ENCODE measurements around the gene ACOT9.
A peak's percentile ranks its signal among the peaks of the same experiment; 100 is the strongest.

Gene ACOT9

GRCh38 chrX:23765449-23765848 is 22.4 kb upstream of the ACOT9 start:
- H3K4me3 ChIP-seq (replicated peaks in 1 of 2; ENCODE audit: low read depth in 2 of 2, low read length in 2 of 2): no peak overlapping the region
- no peak for TF ChIP-seq CTCF (IDR thresholded peaks at IDR 0.05; ENCODE audit: low read depth, low read length)
- DNase-seq (ENCODE audit: low read depth in 2 of 2): peak in 1 of 2 donors; percentile 15

GRCh38 chrX:23764188-23764984 is 21.3 kb upstream of the ACOT9 start:
- H3K4me3 ChIP-seq (replicated peaks in 1 of 2; ENCODE audit: low read depth in 2 of 2, low read length in 2 of 2): no peak overlapping the region
- no peak for TF ChIP-seq CTCF (IDR thresholded peaks at IDR 0.05; ENCODE audit: low read depth, low read length)
- no peak for DNase-seq (ENCODE audit: low read depth in 2 of 2)

- no peak for TF ChIP-seq CTCF (IDR thresholded peaks at IDR 0.05; ENCODE audit: low read depth, low read length)
- no peak for DNase-seq (ENCODE audit: low read depth in 2 of 2)
- H3K4me3 ChIP-seq (replicated peaks in 1 of 2; ENCODE audit: low read depth in 2 of 2, low read length in 2 of 2): no peak overlapping the region
Observed at GRCh38 chrX:23759821-23760220, 16.7 kb upstream of the ACOT9 start.

GRCh38 chrX:23756165-23756564 is 13.1 kb upstream of the ACOT9 start:
- peak; percentile 36 for TF ChIP-seq CTCF (IDR thresholded peaks at IDR 0.05; ENCODE audit: low read depth, low read length)
- DNase-seq (ENCODE audit: low read depth in 2 of 2): peak; percentile 65 to 70

GRCh38 chrX:23754664-23755063 is 11.6 kb upstream of the ACOT9 start:
- no peak for TF ChIP-seq CTCF (IDR thresholded peaks at IDR 0.05; ENCODE audit: low read depth, low read length)
- no peak overlapping the region for H3K4me3 ChIP-seq (replicated peaks in 1 of 2; ENCODE audit: low read depth in 2 of 2, low read length in 2 of 2)
- no peak for DNase-seq (ENCODE audit: low read depth in 2 of 2)

More at GRCh38 chrX:23756165-23756564, 13.1 kb upstream of the ACOT9 start:
- H3K4me3 ChIP-seq (replicated peaks in 1 of 2; ENCODE audit: low read depth in 2 of 2, low read length in 2 of 2): no peak overlapping the region

GRCh38 chrX:23752740-23753415 is 9.8 kb upstream of the ACOT9 start:
- no peak for TF ChIP-seq CTCF (IDR thresholded peaks at IDR 0.05; ENCODE audit: low read depth, low read length)
- peak; percentile 37 to 73 for DNase-seq (ENCODE audit: low read depth in 2 of 2)
- no peak overlapping the region for H3K4me3 ChIP-seq (replicated peaks in 1 of 2; ENCODE audit: low read depth in 2 of 2, low read length in 2 of 2)
